Measurements from ENCODE around the gene ZBED2.

Gene ZBED2

DNA sequence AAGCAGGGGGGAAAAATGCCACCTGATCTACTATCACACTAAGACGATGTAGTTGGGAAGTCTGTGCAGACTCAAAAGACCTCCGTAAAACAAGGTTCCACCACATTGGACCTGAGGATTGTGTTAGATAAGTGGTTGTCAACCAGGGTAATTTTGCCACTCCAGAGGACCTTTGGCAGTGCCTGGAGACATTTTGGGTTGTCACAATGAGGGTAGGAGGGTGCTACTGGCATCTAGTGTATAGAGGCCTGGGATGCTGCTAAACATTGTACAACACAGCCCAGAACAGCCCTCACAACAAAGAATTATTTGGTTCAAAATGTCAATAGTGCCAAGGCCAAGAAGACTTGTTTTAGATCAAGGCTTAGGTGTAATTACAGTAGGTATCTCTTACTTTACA lies 14.6 kb upstream of the ZBED2 start:
- H4K20me1 ChIP-seq, result no peaks in the 10 kb centered on the region
- peak overlapping the region in 4 of 11 experiments; percentile 1 to 53 (median 24); a peak in 3 of 22 replicates for H3K27ac ChIP-seq
- no peak overlapping the region for H3K4me3 ChIP-seq
- peaks cover 0 to 14% (median 2%) of the 10 kb centered on the region in 11 experiments; a peak in 5 of 22 replicates for H3K9me3 ChIP-seq (replicated peaks in 1 of 11)
- TF ChIP-seq Cebpa-rat (IDR thresholded peaks at IDR 0.05), result no peak
- H3K9ac ChIP-seq, result no peak overlapping the region
- H3K27me3 ChIP-seq, result no peaks in the 10 kb centered on the region
- peaks cover 0 to 70% (median 45%) of the 10 kb centered on the region in 11 experiments; a peak in 13 of 22 replicates for H3K36me3 ChIP-seq
- H3K4me1 ChIP-seq, result peaks cover 0 to 16% (median 14%) of the 10 kb centered on the region in 10 experiments; a peak in 16 of 20 replicates
- H3K4me2 ChIP-seq, result peak overlapping the region in 9 of 11 experiments; percentile 8 to 61 (median 49); a peak in 15 of 22 replicates

DNA sequence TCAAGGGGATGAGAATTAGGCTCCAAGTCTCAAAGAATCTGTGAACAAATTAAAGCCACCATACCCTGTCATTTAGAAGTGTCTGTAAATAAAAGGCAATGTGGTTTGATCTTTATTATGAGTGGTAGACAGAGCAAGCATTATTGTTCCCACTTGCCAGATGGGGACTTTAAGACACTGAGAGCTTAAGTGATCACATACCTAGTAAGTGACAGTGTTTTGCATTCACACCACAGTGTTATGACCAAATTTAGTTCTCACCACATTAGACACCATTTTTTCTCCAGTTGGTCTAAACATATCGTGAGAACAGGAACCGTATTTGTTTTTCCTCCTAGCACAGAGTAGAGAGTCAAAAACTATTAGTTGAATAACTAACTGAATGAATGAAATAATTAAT lies 13.2 kb upstream of the ZBED2 start:
- no peaks in the 10 kb centered on the region for H3K27me3 ChIP-seq
- peaks cover 0 to 6% (median 0%) of the 10 kb centered on the region in 11 experiments; a peak in 1 of 22 replicates for H3K9me3 ChIP-seq (replicated peaks in 1 of 11)
- no peak overlapping the region for H3K9ac ChIP-seq
- H3K4me1 ChIP-seq, result peaks cover 0 to 18% (median 14%) of the 10 kb centered on the region in 10 experiments; a peak in 16 of 20 replicates
- H3K4me3 ChIP-seq, result no peak overlapping the region
- H4K20me1 ChIP-seq, result no peaks in the 10 kb centered on the region
- no peak for TF ChIP-seq Cebpa-rat (IDR thresholded peaks at IDR 0.05)
- H3K36me3 ChIP-seq, result peaks cover 0 to 67% (median 47%) of the 10 kb centered on the region in 11 experiments; a peak in 12 of 22 replicates
- H3K27ac ChIP-seq, result no peak overlapping the region
- no peak overlapping the region for H3K4me2 ChIP-seq

- Histone ChIP-seq H3K4me2 (no peak overlapping the region), H3K4me1 (peaks cover 0 to 21% (median 14%) of the 10 kb centered on the region in 10 experiments; a peak in 16 of 20 replicates), H3K27me3 (no peaks in the 10 kb centered on the region), H4K20me1 (no peaks in the 10 kb centered on the region), H3K36me3 (peaks cover 0 to 72% (median 46%) of the 10 kb centered on the region in 11 experiments; a peak in 13 of 22 replicates), H3K9me3 (replicated peaks in 1 of 11) (peaks cover 0 to 6% (median 0%) of the 10 kb centered on the region in 11 experiments; a peak in 1 of 22 replicates), H3K4me3 (no peak overlapping the region), H3K27ac (no peak overlapping the region), H3K9ac (no peak overlapping the region)
- TF ChIP-seq Cebpa-rat (IDR thresholded peaks at IDR 0.05), result no peak
These were observed 12.2 kb upstream of the ZBED2 start for GRCh38 chr3:111607240-111607920.

- Histone ChIP-seq H3K27ac (no peak overlapping the region), H3K9me3 (replicated peaks in 1 of 11) (peaks cover 0 to 6% (median 0%) of the 10 kb centered on the region in 11 experiments; a peak in 1 of 22 replicates), H3K36me3 (peaks cover 0 to 76% (median 38%) of the 10 kb centered on the region in 11 experiments; a peak in 14 of 22 replicates), H3K4me1 (peaks cover 0 to 18% (median 11%) of the 10 kb centered on the region in 10 experiments; a peak in 16 of 20 replicates), H3K9ac (no peak overlapping the region), H3K4me2 (no peak overlapping the region), H3K4me3 (no peak overlapping the region), H4K20me1 (no peaks in the 10 kb centered on the region; a peak in 1 of 22 replicates), H3K27me3 (no peaks in the 10 kb centered on the region)
- TF ChIP-seq Cebpa-rat (IDR thresholded peaks at IDR 0.05), result no peak
These were observed 10.3 kb upstream of the ZBED2 start for GRCh38 chr3:111605493-111605892.

DNA sequence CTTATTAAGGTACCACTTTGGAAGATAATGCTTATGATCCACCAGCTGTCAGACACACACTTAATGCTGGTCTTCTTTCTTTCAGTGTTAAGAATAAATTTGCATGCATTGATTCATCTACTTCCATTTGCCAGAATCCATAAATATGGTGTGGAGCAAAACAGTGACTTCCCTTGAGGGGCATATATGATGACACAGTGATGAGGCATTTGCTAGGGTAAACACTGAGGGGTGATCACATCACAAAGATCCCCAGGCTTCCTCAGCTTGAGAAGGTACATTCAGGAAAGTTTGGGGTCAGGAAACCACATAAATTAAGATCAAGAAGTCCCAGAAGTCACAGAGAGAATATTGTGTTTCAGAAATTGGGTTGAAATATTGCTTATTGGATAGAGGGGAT lies 9.9 kb upstream of the ZBED2 start:
- Histone ChIP-seq H3K4me3 (no peak overlapping the region), H3K4me2 (no peak overlapping the region), H3K27ac (no peak overlapping the region), H3K9me3 (replicated peaks in 1 of 11) (peaks cover 0 to 6% (median 0%) of the 10 kb centered on the region in 11 experiments; a peak in 1 of 22 replicates), H4K20me1 (no peaks in the 10 kb centered on the region; a peak in 1 of 22 replicates), H3K36me3 (peaks cover 0 to 79% (median 43%) of the 10 kb centered on the region in 11 experiments; a peak in 14 of 22 replicates), H3K4me1 (peaks cover 0 to 13% (median 6%) of the 10 kb centered on the region in 10 experiments; a peak in 15 of 20 replicates), H3K9ac (no peak overlapping the region), H3K27me3 (no peaks in the 10 kb centered on the region)
- no peak for TF ChIP-seq Cebpa-rat (IDR thresholded peaks at IDR 0.05)

- no peak overlapping the region for H3K27ac ChIP-seq
- H3K4me2 ChIP-seq, result no peak overlapping the region
- peaks cover 0 to 6% (median 0%) of the 10 kb centered on the region in 11 experiments; a peak in 1 of 22 replicates for H3K9me3 ChIP-seq (replicated peaks in 1 of 11)
- no peaks in the 10 kb centered on the region for H3K27me3 ChIP-seq
- no peak overlapping the region for H3K9ac ChIP-seq
- H3K4me3 ChIP-seq, result no peak overlapping the region
- TF ChIP-seq Cebpa-rat (IDR thresholded peaks at IDR 0.05), result no peak
- peaks cover 0 to 7% (median 0%) of the 10 kb centered on the region in 10 experiments; a peak in 2 of 20 replicates for H3K4me1 ChIP-seq
- H4K20me1 ChIP-seq, result no peaks in the 10 kb centered on the region; a peak in 1 of 22 replicates
- peaks cover 0 to 85% (median 45%) of the 10 kb centered on the region in 11 experiments; a peak in 14 of 22 replicates for H3K36me3 ChIP-seq
These were observed 9.0 kb upstream of the ZBED2 start for GRCh38 chr3:111604119-111604518.

DNA sequence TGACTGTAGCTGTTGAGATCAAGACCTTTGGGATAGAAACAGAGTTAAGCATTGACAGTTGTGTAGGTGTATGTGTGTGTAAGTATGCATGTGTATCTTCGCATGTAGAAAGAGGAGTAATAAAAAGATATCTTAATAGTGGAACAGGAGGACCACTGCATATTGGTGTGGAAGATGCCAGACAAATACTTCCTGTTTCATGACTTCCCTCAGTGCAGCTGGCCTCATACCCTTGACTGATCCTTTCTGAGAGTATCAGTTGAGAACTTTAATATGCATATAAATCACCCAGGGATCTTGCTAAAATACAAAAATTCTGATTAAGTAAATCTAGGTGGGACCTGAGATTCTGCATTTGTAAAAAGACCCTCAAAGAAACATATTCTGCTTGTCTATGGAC lies 8.5 kb upstream of the ZBED2 start:
- TF ChIP-seq Cebpa-rat (IDR thresholded peaks at IDR 0.05), result no peak
- peaks cover 0 to 85% (median 45%) of the 10 kb centered on the region in 11 experiments; a peak in 14 of 22 replicates for H3K36me3 ChIP-seq
- H4K20me1 ChIP-seq, result no peaks in the 10 kb centered on the region; a peak in 1 of 22 replicates
- peaks cover 0 to 7% (median 0%) of the 10 kb centered on the region in 10 experiments; a peak in 2 of 20 replicates for H3K4me1 ChIP-seq
- no peak overlapping the region for H3K9ac ChIP-seq
- H3K9me3 ChIP-seq (replicated peaks in 1 of 11), result peaks cover 0 to 6% (median 0%) of the 10 kb centered on the region in 11 experiments; a peak in 1 of 22 replicates
- H3K4me3 ChIP-seq, result no peak overlapping the region
- no peak overlapping the region for H3K27ac ChIP-seq
- no peak overlapping the region; a peak in 1 of 22 replicates for H3K4me2 ChIP-seq
- no peaks in the 10 kb centered on the region for H3K27me3 ChIP-seq

DNA sequence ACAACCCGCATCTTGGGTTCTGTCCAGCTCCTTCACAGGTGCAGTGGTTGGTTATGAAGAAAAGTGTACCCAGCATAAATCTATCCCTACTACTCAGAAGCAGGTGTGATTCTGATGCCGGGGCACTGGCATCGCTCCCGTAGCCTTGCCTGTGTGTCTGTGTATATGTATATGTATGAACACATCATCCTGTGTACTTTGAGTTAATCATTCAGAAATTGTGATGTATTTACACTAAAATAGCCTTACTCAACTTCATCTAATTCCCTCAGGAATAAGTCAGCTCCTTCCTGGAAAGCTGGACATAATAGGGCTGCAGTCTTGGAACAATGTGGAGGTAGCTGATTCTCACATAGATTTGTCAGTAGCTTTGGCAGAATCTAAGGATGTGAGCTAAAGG lies 6.7 kb upstream of the ZBED2 start:
- Histone ChIP-seq H3K9ac (no peak overlapping the region), H3K27ac (no peak overlapping the region), H3K4me2 (no peak overlapping the region), H3K27me3 (no peaks in the 10 kb centered on the region), H3K4me1 (peaks cover 0 to 7% (median 0%) of the 10 kb centered on the region in 10 experiments; a peak in 2 of 20 replicates), H4K20me1 (no peaks in the 10 kb centered on the region; a peak in 1 of 22 replicates), H3K9me3 (replicated peaks in 1 of 11) (no peaks in the 10 kb centered on the region), H3K4me3 (no peak overlapping the region), H3K36me3 (peaks cover 0 to 80% (median 40%) of the 10 kb centered on the region in 11 experiments; a peak in 14 of 22 replicates)
- no peak for TF ChIP-seq Cebpa-rat (IDR thresholded peaks at IDR 0.05)

- no peak for TF ChIP-seq Cebpa-rat (IDR thresholded peaks at IDR 0.05)
- Histone ChIP-seq H3K4me2 (no peak overlapping the region), H4K20me1 (no peaks in the 10 kb centered on the region; a peak in 1 of 22 replicates), H3K27ac (no peak overlapping the region), H3K4me1 (peaks cover 0 to 5% (median 0%) of the 10 kb centered on the region in 10 experiments; a peak in 2 of 20 replicates), H3K9me3 (replicated peaks in 1 of 11) (no peaks in the 10 kb centered on the region), H3K36me3 (peaks cover 0 to 74% (median 41%) of the 10 kb centered on the region in 11 experiments; a peak in 15 of 22 replicates), H3K4me3 (no peak overlapping the region), H3K9ac (no peak overlapping the region), H3K27me3 (no peaks in the 10 kb centered on the region)
These were observed 3.4 kb upstream of the ZBED2 start for GRCh38 chr3:111598552-111598951.

All from BLaER1 treated with 17β-estradiol and CSF1 and Interleukin-3, amounts not matched to agents 10 nM and 100 nM (cell line).